GM12872 (cell line): ENCODE measurements around the gene UBA6.

Experiments used
- TF ChIP-seq, protein P1 (sequence below): IDR thresholded peaks from 3 replicates; pipeline ENCODE4 v1.5.1; 2011; ENCODE audit warnings: low read depth, mild to moderate bottlenecking, low read length, moderate library complexity; ENCODE audit not compliant: insufficient read depth

The UBA6 gene

DNA sequence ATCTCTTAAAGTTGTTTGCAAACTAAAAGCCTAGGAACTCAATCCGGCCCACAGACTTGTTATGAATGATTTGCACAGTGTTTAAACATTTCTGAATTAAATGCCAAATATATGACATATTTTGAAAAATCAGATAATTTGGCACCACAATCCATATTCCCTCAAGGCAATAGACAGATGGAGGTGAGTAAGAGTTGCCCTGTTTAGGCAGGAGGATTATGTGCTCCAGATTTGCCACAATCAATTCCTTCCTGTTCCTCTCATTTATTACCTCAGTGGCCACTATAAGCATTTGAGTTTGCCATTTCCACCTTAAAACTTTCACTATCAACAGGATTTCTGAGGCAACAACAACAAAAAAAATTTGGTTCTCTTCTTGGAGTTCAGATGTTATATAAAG lies 18.7 kb downstream of the UBA6 start:
- TF ChIP-seq, protein P1, sequence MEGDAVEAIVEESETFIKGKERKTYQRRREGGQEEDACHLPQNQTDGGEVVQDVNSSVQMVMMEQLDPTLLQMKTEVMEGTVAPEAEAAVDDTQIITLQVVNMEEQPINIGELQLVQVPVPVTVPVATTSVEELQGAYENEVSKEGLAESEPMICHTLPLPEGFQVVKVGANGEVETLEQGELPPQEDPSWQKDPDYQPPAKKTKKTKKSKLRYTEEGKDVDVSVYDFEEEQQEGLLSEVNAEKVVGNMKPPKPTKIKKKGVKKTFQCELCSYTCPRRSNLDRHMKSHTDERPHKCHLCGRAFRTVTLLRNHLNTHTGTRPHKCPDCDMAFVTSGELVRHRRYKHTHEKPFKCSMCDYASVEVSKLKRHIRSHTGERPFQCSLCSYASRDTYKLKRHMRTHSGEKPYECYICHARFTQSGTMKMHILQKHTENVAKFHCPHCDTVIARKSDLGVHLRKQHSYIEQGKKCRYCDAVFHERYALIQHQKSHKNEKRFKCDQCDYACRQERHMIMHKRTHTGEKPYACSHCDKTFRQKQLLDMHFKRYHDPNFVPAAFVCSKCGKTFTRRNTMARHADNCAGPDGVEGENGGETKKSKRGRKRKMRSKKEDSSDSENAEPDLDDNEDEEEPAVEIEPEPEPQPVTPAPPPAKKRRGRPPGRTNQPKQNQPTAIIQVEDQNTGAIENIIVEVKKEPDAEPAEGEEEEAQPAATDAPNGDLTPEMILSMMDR = no peak

GRCh38 chr4:67680581-67681222 lies 20.3 kb downstream of the UBA6 start:
- TF ChIP-seq, protein P1 = no peak

DNA sequence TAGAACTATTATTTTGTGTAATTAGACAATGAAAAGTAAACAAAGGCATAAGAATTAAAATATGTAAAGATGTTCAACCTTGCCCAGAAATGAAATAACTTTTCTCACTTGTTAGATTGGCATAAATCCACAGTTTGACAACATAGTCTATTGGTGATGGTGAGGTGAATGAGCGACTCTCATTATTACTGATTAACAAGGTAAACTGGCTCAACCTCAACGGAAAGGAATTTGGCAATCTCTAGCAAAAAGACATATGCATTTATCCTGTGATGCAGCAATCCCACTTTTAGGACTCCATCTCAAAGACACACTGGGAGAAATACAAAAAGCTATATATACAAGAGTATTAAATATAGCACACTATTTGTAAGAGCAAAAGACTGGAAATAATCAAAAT lies 22.3 kb downstream of the UBA6 start:
- TF ChIP-seq, protein P1 = no peak

GRCh38 chr4:67674098-67674497 lies 26.9 kb downstream of the UBA6 start:
- TF ChIP-seq, protein P1 = peak; percentile 14; the same call in 1 of the 3 replicates

DNA sequence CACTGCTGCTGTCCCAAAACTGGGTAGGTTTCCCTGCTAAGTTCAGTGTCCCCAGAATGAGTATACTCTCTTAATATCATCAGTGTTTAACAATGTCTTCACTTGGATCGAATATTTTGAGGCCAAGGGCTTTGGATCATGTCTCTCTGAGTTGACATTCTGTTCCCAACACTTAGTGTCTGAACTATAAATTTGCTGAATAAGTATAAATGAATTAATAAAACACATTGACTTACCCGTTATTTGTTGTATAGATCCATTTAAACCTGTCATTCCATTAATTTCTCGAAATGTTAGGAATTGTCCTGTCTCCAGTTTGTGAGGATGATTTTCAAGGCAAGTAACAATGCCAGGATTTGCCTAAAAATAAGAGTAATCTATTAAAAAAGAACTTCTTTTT lies 32.6 kb downstream of the UBA6 start:
- TF ChIP-seq, protein P1 = no peak

GRCh38 chr4:67660418-67660817 lies 40.5 kb downstream of the UBA6 start:
- TF ChIP-seq, protein P1 = no peak

- TF ChIP-seq, protein P1 = 0 out of 3 replicates have a peak, but pooled peaks have one; percentile 3
These were observed 41.9 kb downstream of the UBA6 start for GRCh38 chr4:67659065-67659464.
